Fibroblast of skin of back (primary cell): Measurements from ENCODE around the gene SIL1.
"Not testable (repeated sequence)": the region's sequence is repeated elsewhere in the genome, so short reads cannot be mapped to it uniquely, and the experiment has no call there.

Source experiments
- DNase-seq: peaks from one replicate; pipeline ENCODE4 v3.0.0-alpha.2; 2013

Gene SIL1

GRCh38 chr5:139174382-139174781 is 23.8 kb downstream of the SIL1 start:
- not testable (repeated sequence) for DNase-seq

GRCh38 chr5:139171779-139172404 is 26.3 kb downstream of the SIL1 start:
- DNase-seq, result no peak

GRCh38 chr5:139167952-139168720 is 30.0 kb downstream of the SIL1 start:
- DNase-seq, result no peak

GRCh38 chr5:139167533-139167932 is 30.6 kb downstream of the SIL1 start:
- no peak for DNase-seq

- DNase-seq, result no peak
These were observed 31.1 kb downstream of the SIL1 start for GRCh38 chr5:139167063-139167462.

- not testable (repeated sequence) for DNase-seq
These were observed 33.3 kb downstream of the SIL1 start for GRCh38 chr5:139164897-139165296.

GRCh38 chr5:139164020-139164419 is 34.1 kb downstream of the SIL1 start:
- DNase-seq, result no peak

- DNase-seq, result no peak
These were observed 35.7 kb downstream of the SIL1 start for GRCh38 chr5:139162448-139162847.

- no peak for DNase-seq
These were observed 39.4 kb downstream of the SIL1 start for GRCh38 chr5:139158791-139159190.

GRCh38 chr5:139157556-139157955 is 40.6 kb downstream of the SIL1 start:
- no peak for DNase-seq

- no peak for DNase-seq
These were observed 41.4 kb downstream of the SIL1 start for GRCh38 chr5:139156814-139157213.

GRCh38 chr5:139155333-139155732 is 42.8 kb downstream of the SIL1 start:
- DNase-seq, result no peak

GRCh38 chr5:139151902-139152301 is 46.3 kb downstream of the SIL1 start:
- DNase-seq, result no peak

- DNase-seq, result no peak
These were observed 47.7 kb downstream of the SIL1 start for GRCh38 chr5:139150367-139150999.

- no peak for DNase-seq
These were observed 48.5 kb downstream of the SIL1 start for GRCh38 chr5:139149477-139150199.

- DNase-seq, result no peak
These were observed 49.2 kb downstream of the SIL1 start for GRCh38 chr5:139148986-139149385.

GRCh38 chr5:139148306-139148705 is 49.9 kb downstream of the SIL1 start:
- no peak for DNase-seq

- DNase-seq, result peak; percentile 73
These were observed 50.6 kb downstream of the SIL1 start for GRCh38 chr5:139147483-139148087.

- no peak for DNase-seq
These were observed 51.2 kb downstream of the SIL1 start for GRCh38 chr5:139146809-139147482.

- DNase-seq, result no peak
These were observed 56.5 kb downstream of the SIL1 start for GRCh38 chr5:139141446-139142204.

GRCh38 chr5:139140591-139141071 is 57.5 kb downstream of the SIL1 start:
- DNase-seq, result peak; percentile 63
